Measurements from ENCODE around the gene WDR43. TPM values are rescaled to one million over a fixed set of nuclear protein-coding genes. Genes with fewer than 3 reads are reported as not detected.

Gene WDR43
- total and polyA plus RNA-seq, 12 donors: 7.2 to 69.8 (median 31.2) TPM

Small RNAs within 50 kb of the gene (small RNA-seq; reads per million reads assigned to genes)
- gene RF00019: 0 reads per million in 2 donors
- 15.8 to 19.0 reads per million in 2 donors for gene SNORD53
- 5,088 to 5,730 reads per million in 2 donors for gene SNORD53B
- gene SNORD92: 617 to 847 reads per million in 2 donors

Other genes starting within 250 kb of the WDR43 start
- gene PPP1CB, start 142.8 kb upstream of the WDR43 start, total RNA-seq: 100 to 1,000 TPM in 8 of 9 donors, 10 to 100 TPM in 1; 89.4 to 272 (median 223) TPM
- 100 to 1,000 TPM in 1 of 3 donors, 10 to 100 TPM in 2; 46.7 to 174 (median 56.1) TPM for gene PPP1CB, start 142.8 kb upstream of the WDR43 start, polyA plus RNA-seq
- 1 to 10 TPM in 1 of 9 donors, under 1 TPM in 6, not detected in 2; 0.26 to 1.7 (median 0.30) TPM for gene SPDYA, start 83.8 kb upstream of the WDR43 start, total RNA-seq
- gene SPDYA, start 83.8 kb upstream of the WDR43 start, polyA plus RNA-seq: 1 to 10 TPM in 1 of 3 donors, under 1 TPM in 2; 0.13 to 1.9 (median 0.24) TPM
- 10 to 100 TPM in 8 of 9 donors, 1 to 10 TPM in 1; 8.9 to 29.6 (median 16.3) TPM for gene TRMT61B, start 24.4 kb upstream of the WDR43 start, total RNA-seq
- 10 to 100 TPM; 25.5 to 52.7 (median 37.7) TPM for gene TRMT61B, start 24.4 kb upstream of the WDR43 start, polyA plus RNA-seq
- gene TOGARAM2, start 86.6 kb downstream of the WDR43 start, total RNA-seq: 1 to 10 TPM in 4 of 9 donors, under 1 TPM in 5; under 0.01 to 5.3 (median 0.96) TPM
- gene TOGARAM2, start 86.6 kb downstream of the WDR43 start, polyA plus RNA-seq: 10 to 100 TPM in 1 of 3 donors, 1 to 10 TPM in 1, under 1 TPM in 1; 0.16 to 26.4 (median 7.5) TPM
- gene PCARE, start 179.9 kb downstream of the WDR43 start, total RNA-seq: under 1 TPM in 1 of 9 donors, not detected in 8; 0.17 TPM
- under 1 TPM; 0.02 to 0.08 (median 0.03) TPM for gene PCARE, start 179.9 kb downstream of the WDR43 start, polyA plus RNA-seq
- 10 to 100 TPM; 13.2 to 30.5 (median 21.4) TPM for gene CLIP4, start 220.7 kb downstream of the WDR43 start, total RNA-seq
- 10 to 100 TPM in 1 of 3 donors, 1 to 10 TPM in 2; 6.1 to 12.3 (median 7.3) TPM for gene CLIP4, start 220.7 kb downstream of the WDR43 start, polyA plus RNA-seq

Measured in adrenal gland (tissue), 12 donors.